K562 (cell line): Measurements from ENCODE around the gene SACM1L. TPM values are rescaled to one million over a fixed set of nuclear protein-coding genes. Genes with fewer than 3 reads are reported as not detected.

ENCODE experiments used
- L3MBTL2 ChIP-seq: fragments of 450-650 bp; IDR thresholded peaks from 2 replicates; pipeline ENCODE4 v1.6.1; 2016; ENCODE audit warnings: mild to moderate bottlenecking, moderate library complexity
- NCOA4 ChIP-seq: fragments of 450-650 bp; IDR thresholded peaks from 2 replicates; pipeline ENCODE4 v1.6.1; 2018; ENCODE audit warnings: mild to moderate bottlenecking; ENCODE audit not compliant: partially characterized antibody
- NR3C1 ChIP-seq: sonication (generic); formaldehyde crosslinking; IDR thresholded peaks from 2 replicates; pipeline ENCODE4 v1.8.1; 2022; ENCODE audit warnings: missing genetic modification reagents
- ZNF41 ChIP-seq: fragments of 250-450 bp; sonication (Bioruptor Pico); conservative IDR thresholded peaks from 2 replicates; pipeline ENCODE4 v1.4.0; 2020; ENCODE audit warnings: mild to moderate bottlenecking
- ZNF780A ChIP-seq: fragments of 250-450 bp; sonication (Bioruptor Pico); IDR thresholded peaks from 2 replicates; pipeline ENCODE4 v1.5.0; 2021; ENCODE audit warnings: mild to moderate bottlenecking
- polyA plus RNA-seq, 8 experiments: library from polyadenylated mRNA; depleted of rRNA in 4 of 8; stranded (reverse) in 5 of 8; unstranded in 3 of 8; fragments of >200 nt; fragmentation: Nextera tagmentation in 2 of 8; fragmentation: Illumina TruSeq in 1 of 8; extraction: Ambion mirVana in 2 of 8; extraction: Trizol in 1 of 8; gene quantifications; 2 replicates each; pipeline versions ENCODE4 v1.2.1 to v1.2.3, GENCODE V29; 2011 to 2014; ENCODE audit warnings: inconsistent platforms in 1 of 8, missing spikeins in 1 of 8
- total RNA-seq, 7 experiments: library from RNA; depleted of rRNA in 6 of 7; stranded (reverse); fragments of >200 nt in 6 of 7; fragmentation: Illumina TruSeq in 2 of 7; extraction: Trizol in 2 of 7; gene quantifications; 2 replicates each; pipeline versions ENCODE4 v1.2.1 to v1.2.3, GENCODE V29; 2011 to 2021; ENCODE audit warnings: low replicate concordance in 1 of 7
- TF ChIP-seq, protein P1 (sequence below): fragments of 450-650 bp; IDR thresholded peaks from 2 replicates; pipeline ENCODE4 v1.6.1; 2016; ENCODE audit warnings: low read depth

Gene SACM1L
- total and polyA plus RNA-seq, 9 of the 15 experiments (the other 6 are each of a cell fraction or from before 2014, with no cell fraction given) = 25.7 to 67.2 (median 40.3) TPM

DNA sequence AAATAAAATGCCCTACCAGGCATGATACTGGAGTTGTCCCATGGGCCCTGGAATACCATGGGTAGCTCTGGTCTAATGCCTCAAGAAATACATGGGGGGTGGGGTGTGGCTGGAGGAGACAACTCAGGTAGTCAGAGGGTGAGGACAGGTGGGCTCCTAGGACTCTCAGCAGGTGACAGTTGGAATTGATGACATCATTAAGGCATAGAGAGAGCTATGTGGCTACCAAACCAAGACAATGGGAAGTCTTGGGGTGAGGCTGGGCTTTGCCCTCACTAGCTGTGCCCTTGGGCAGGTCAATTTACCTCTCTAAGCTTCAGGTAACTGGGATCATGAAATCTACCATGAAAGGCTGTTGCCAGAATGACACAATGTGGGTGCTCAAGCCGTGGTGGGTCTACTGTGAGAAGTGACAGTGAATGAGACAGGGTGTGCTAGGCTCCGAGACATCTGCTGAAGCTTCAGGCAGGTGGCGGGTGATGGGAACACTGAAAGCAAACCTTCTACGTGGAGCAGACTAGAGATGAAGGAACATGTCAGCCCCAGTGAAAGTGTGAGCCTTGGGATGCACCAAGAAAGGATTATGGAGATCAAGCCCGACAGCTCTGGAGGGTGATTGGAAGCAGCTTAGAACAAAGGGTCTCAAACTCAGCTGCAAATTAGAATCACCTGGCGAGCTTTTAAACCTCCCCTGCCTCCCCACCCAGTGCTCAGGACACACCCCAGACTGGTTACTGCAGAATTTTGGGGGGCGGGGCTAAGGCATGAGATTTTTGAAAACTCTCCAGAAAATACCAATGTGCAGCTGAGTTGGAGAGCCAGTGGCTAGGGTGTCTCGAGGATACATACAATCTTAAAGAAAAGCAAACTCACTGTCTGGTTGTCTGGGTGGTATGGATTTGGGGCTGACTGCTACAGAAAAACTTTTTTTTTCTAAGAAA, 85.7 kb downstream of the SACM1L start (continued):
- TF ChIP-seq, protein P1, sequence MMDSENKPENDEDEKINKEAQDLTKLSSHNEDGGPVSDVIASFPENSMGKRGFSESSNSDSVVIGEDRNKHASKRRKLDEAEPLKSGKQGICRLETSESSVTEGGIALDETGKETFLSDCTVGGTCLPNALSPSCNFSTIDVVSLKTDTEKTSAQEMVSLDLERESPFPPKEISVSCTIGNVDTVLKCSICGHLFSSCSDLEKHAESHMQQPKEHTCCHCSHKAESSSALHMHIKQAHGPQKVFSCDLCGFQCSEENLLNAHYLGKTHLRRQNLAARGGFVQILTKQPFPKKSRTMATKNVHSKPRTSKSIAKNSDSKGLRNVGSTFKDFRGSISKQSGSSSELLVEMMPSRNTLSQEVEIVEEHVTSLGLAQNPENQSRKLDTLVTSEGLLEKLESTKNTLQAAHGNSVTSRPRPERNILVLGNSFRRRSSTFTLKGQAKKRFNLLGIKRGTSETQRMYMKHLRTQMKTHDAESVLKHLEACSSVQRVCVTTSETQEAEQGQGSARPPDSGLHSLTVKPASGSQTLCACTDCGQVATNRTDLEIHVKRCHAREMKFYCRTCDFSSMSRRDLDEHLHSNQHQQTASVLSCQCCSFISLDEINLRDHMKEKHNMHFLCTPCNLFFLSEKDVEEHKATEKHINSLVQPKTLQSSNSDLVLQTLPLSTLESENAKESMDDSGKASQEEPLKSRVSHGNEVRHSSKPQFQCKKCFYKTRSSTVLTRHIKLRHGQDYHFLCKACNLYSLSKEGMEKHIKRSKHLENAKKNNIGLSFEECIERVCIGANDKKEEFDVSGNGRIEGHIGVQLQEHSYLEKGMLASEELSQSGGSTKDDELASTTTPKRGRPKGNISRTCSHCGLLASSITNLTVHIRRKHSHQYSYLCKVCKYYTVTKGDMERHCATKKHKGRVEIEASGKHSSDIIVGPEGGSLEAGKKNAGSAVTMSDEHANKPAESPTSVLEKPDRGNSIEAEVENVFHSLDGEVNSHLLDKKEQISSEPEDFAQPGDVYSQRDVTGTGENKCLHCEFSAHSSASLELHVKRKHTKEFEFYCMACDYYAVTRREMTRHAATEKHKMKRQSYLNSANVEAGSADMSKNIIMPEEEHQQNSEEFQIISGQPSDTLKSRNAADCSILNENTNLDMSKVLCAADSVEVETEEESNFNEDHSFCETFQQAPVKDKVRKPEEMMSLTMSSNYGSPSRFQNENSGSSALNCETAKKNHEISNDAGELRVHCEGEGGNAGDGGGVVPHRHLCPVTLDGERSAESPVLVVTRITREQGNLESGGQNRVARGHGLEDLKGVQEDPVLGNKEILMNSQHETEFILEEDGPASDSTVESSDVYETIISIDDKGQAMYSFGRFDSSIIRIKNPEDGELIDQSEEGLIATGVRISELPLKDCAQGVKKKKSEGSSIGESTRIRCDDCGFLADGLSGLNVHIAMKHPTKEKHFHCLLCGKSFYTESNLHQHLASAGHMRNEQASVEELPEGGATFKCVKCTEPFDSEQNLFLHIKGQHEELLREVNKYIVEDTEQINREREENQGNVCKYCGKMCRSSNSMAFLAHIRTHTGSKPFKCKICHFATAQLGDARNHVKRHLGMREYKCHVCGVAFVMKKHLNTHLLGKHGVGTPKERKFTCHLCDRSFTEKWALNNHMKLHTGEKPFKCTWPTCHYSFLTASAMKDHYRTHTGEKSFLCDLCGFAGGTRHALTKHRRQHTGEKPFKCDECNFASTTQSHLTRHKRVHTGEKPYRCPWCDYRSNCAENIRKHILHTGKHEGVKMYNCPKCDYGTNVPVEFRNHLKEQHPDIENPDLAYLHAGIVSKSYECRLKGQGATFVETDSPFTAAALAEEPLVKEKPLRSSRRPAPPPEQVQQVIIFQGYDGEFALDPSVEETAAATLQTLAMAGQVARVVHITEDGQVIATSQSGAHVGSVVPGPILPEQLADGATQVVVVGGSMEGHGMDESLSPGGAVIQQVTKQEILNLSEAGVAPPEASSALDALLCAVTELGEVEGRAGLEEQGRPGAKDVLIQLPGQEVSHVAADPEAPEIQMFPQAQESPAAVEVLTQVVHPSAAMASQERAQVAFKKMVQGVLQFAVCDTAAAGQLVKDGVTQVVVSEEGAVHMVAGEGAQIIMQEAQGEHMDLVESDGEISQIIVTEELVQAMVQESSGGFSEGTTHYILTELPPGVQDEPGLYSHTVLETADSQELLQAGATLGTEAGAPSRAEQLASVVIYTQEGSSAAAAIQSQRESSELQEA = no peak
- TF ChIP-seq ZNF41 (CRISPR knock-in tag) = no peak
- no peak for TF ChIP-seq NR3C1 (CRISPR knock-in tag)
- TF ChIP-seq NCOA4 = no peak
- no peak for TF ChIP-seq ZNF780A
- no peak for TF ChIP-seq L3MBTL2
